GM10266 (cell line): ENCODE data around the gene TFEB.

ENCODE experiments used
- DNase-seq: peaks from one replicate; pipeline ENCODE4 v3.0.0; 2012; ENCODE audit errors: extremely low spot score
- CTCF ChIP-seq: IDR thresholded peaks from 2 replicates; pipeline ENCODE4 v1.5.1; 2012; ENCODE audit warnings: mild to moderate bottlenecking, low read depth; ENCODE audit not compliant: control insufficient read depth, insufficient read depth; ENCODE audit errors: missing control alignments

Gene TFEB

GRCh38 chr6:41741625-41742490 is 6.5 kb upstream of the TFEB start:
- no peak for DNase-seq
- TF ChIP-seq CTCF = no peak

- no peak for DNase-seq
- TF ChIP-seq CTCF = no peak
These were observed 5.2 kb upstream of the TFEB start for GRCh38 chr6:41740366-41741162.

GRCh38 chr6:41739041-41739440 is 3.6 kb upstream of the TFEB start:
- no peak for TF ChIP-seq CTCF
- DNase-seq = no peak

- TF ChIP-seq CTCF = no peak
- no peak for DNase-seq
These were observed 2.3 kb upstream of the TFEB start for GRCh38 chr6:41737591-41738130.

- TF ChIP-seq CTCF = no peak
- no peak for DNase-seq
These were observed 1.6 kb upstream of the TFEB start for GRCh38 chr6:41736800-41737555.

- DNase-seq = no peak
- TF ChIP-seq CTCF = no peak
These were observed 852 bp upstream of the TFEB start for GRCh38 chr6:41736186-41736733.
